MM.1S (cell line): ENCODE measurements around the gene PPOX.

Experiments used
- DNase-seq: peaks from one replicate; pipeline ENCODE4 v3.0.0-alpha.2; 2015
- H2AFZ ChIP-seq: fragments of 300-600 bp; sonication (generic); 2 replicates; pipeline ENCODE4 v1.6.0; 2016; ENCODE audit warnings: antibody characterized with exemption, low read length
- H3F3A ChIP-seq: fragments of 300-600 bp; sonication (generic); 2 replicates; pipeline ENCODE4 v1.6.1; 2016; ENCODE audit warnings: mild to moderate bottlenecking, antibody characterized with exemption, low read length, moderate library complexity, mixed read lengths; ENCODE audit not compliant: insufficient read depth
- H3K27ac ChIP-seq: fragments of 300-600 bp; sonication (generic); 2 replicates; pipeline ENCODE4 v1.5.1; 2016; ENCODE audit warnings: mild to moderate bottlenecking, low read length
- H3K27me3 ChIP-seq: fragments of 300-600 bp; sonication (generic); replicated peaks from 2 replicates; pipeline ENCODE4 v1.6.0; 2016; ENCODE audit warnings: low read length; ENCODE audit not compliant: insufficient read depth
- H3K36me3 ChIP-seq: fragments of 300-600 bp; sonication (generic); replicated peaks from 2 replicates; pipeline ENCODE4 v1.6.1; 2016; ENCODE audit warnings: mild to moderate bottlenecking, low read length, mixed read lengths; ENCODE audit not compliant: insufficient read depth
- H3K4me1 ChIP-seq: fragments of 300-600 bp; sonication (generic); 2 replicates; pipeline ENCODE4 v1.6.1; 2016; ENCODE audit warnings: low read length, mixed read lengths
- H3K4me2 ChIP-seq: fragments of 300-600 bp; sonication (generic); 2 replicates; pipeline ENCODE4 v1.6.0; 2016; ENCODE audit warnings: low read depth, low read length
- H3K4me3 ChIP-seq: fragments of 300-600 bp; sonication (generic); 2 replicates; pipeline ENCODE4 v1.5.1; 2016; ENCODE audit warnings: low read length, mixed read lengths
- H3K79me2 ChIP-seq: fragments of 300-600 bp; sonication (generic); 2 replicates; pipeline ENCODE4 v1.6.1; 2016; ENCODE audit warnings: mixed run types, low read length, mixed read lengths
- H3K9ac ChIP-seq: fragments of 300-600 bp; sonication (generic); 2 replicates; pipeline ENCODE4 v1.6.1; 2016; ENCODE audit warnings: low read length, mixed read lengths
- H3K9me2 ChIP-seq: fragments of 300-600 bp; sonication (generic); replicated peaks from 2 replicates; pipeline ENCODE4 v1.6.1; 2016; ENCODE audit warnings: mild to moderate bottlenecking, low read length, mixed read lengths; ENCODE audit not compliant: insufficient read depth
- H3K9me3 ChIP-seq: fragments of 300-600 bp; sonication (generic); replicated peaks from 2 replicates; pipeline ENCODE4 v1.6.1; 2016; ENCODE audit warnings: mild to moderate bottlenecking, low read length, mixed read lengths; ENCODE audit not compliant: insufficient read depth
- H4K20me1 ChIP-seq: fragments of 300-600 bp; sonication (generic); 2 replicates; pipeline ENCODE4 v1.6.1; 2016; ENCODE audit warnings: mild to moderate bottlenecking, low read length, moderate library complexity, mixed read lengths; ENCODE audit not compliant: insufficient read depth
- CTCF ChIP-seq: fragments of 300-600 bp; sonication (generic); IDR thresholded peaks from 2 replicates; pipeline ENCODE4 v1.5.1; 2016; ENCODE audit warnings: antibody characterized with exemption, low read length, mixed read lengths
- EZH2 ChIP-seq: fragments of 300-600 bp; sonication (generic); optimal IDR thresholded peaks from 2 replicates; pipeline ENCODE3; 2017; ENCODE audit warnings: low read depth, mild to moderate bottlenecking, antibody characterized with exemption, low read length, mixed read lengths
- EZH2phosphoT487 ChIP-seq: fragments of 300-600 bp; sonication (generic); IDR thresholded peaks from 2 replicates; pipeline ENCODE4 v1.6.1; 2018; ENCODE audit warnings: antibody characterized with exemption, low read length

The PPOX gene

GRCh38 chr1:161185732-161186311, 19.6 kb downstream of the PPOX start:
- Histone ChIP-seq H3F3A (peaks cover 44% of the 10 kb centered on the region), H4K20me1 (no peaks in the 10 kb centered on the region), H3K27ac (peak overlapping the region; percentile 89), H3K4me3 (peak overlapping the region; percentile 32), H3K4me2 (peak overlapping the region; percentile 68), H3K9ac (peak overlapping the region; percentile 47), H3K36me3 (no peaks in the 10 kb centered on the region), H3K27me3 (no peaks in the 10 kb centered on the region), H2AFZ (peak overlapping the region; percentile 25), H3K9me3 (no peaks in the 10 kb centered on the region), H3K79me2 (no peaks in the 10 kb centered on the region; the same call in 1 of the 2 replicates), H3K9me2 (no peaks in the 10 kb centered on the region), H3K4me1 (peaks cover 59% of the 10 kb centered on the region)
- TF ChIP-seq EZH2phosphoT487, result no peak
- no peak for TF ChIP-seq CTCF
- TF ChIP-seq EZH2, result no peak
- DNase-seq, result peak; percentile 32

GRCh38 chr1:161187311-161187710, 21.1 kb downstream of the PPOX start:
- H3K4me3 ChIP-seq, result no peak overlapping the region
- H3K4me1 ChIP-seq, result peaks cover 47% of the 10 kb centered on the region
- 0 out of 2 replicates have a peak overlapping the region, but pooled peaks have one; percentile 1 for H2AFZ ChIP-seq
- TF ChIP-seq CTCF (no peak), EZH2phosphoT487 (no peak), EZH2 (no peak)
- no peak overlapping the region for H3K4me2 ChIP-seq
- H3K9me3 ChIP-seq, result no peaks in the 10 kb centered on the region
- peak overlapping the region; percentile 89; the same call in 1 of the 2 replicates for H3K27ac ChIP-seq
- H3F3A ChIP-seq, result peaks cover 40% of the 10 kb centered on the region
- no peaks in the 10 kb centered on the region for H3K36me3 ChIP-seq
- H3K79me2 ChIP-seq, result no peaks in the 10 kb centered on the region; the same call in 1 of the 2 replicates
- H3K9me2 ChIP-seq, result no peaks in the 10 kb centered on the region
- DNase-seq, result no peak
- H3K9ac ChIP-seq, result no peak overlapping the region
- H4K20me1 ChIP-seq, result no peaks in the 10 kb centered on the region
- H3K27me3 ChIP-seq, result no peaks in the 10 kb centered on the region

- Histone ChIP-seq H2AFZ (no peak overlapping the region), H3K9me2 (no peaks in the 10 kb centered on the region), H3K9ac (no peak overlapping the region), H3K79me2 (no peaks in the 10 kb centered on the region; the same call in 1 of the 2 replicates), H3K27me3 (no peaks in the 10 kb centered on the region), H3K36me3 (no peaks in the 10 kb centered on the region), H3K9me3 (no peaks in the 10 kb centered on the region), H3K4me1 (peaks cover 40% of the 10 kb centered on the region), H3K4me2 (no peak overlapping the region), H3K27ac (no peak overlapping the region), H3F3A (peaks cover 30% of the 10 kb centered on the region), H3K4me3 (no peak overlapping the region), H4K20me1 (no peaks in the 10 kb centered on the region)
- TF ChIP-seq EZH2phosphoT487 (no peak), CTCF (no peak), EZH2 (no peak)
- no peak for DNase-seq
Observed at GRCh38 chr1:161188381-161188780, 22.2 kb downstream of the PPOX start.
